Motor neuron (in vitro differentiated cells): ENCODE data around the gene AK8. TPM values are rescaled to one million over a fixed set of nuclear protein-coding genes. Genes with fewer than 3 reads are reported as not detected.

Experiments used
- ATAC-seq, 8 experiments: fragments of 200-7000 bp; cut with Tn5 transposase; replicated peaks in 6 of 8; 2 replicates each; pipeline ENCODE4 v1.8.0; 2021; ENCODE audit warnings: mild to moderate bottlenecking in 8 of 8, moderate library complexity in 8 of 8
- H3K27ac ChIP-seq, 2 donors: fragments of 250-450 bp; sonication (Bioruptor Pico); 2 replicates each; pipeline ENCODE4 v1.9.0; 2021; ENCODE audit warnings: antibody characterized with exemption in 2 of 2, mild to moderate bottlenecking in 2 of 2, moderate library complexity in 1 of 2
- H3K4me1 ChIP-seq, 2 donors: fragments of 250-450 bp; sonication (Bioruptor Pico); replicated peaks in 1 of 2; 2 replicates each; pipeline ENCODE4 v1.6.1; 2021; ENCODE audit warnings: antibody characterized with exemption in 2 of 2, mild to moderate bottlenecking in 2 of 2, moderate library complexity in 1 of 2
- H3K4me3 ChIP-seq, 5 donors: fragments of 250-450 bp; sonication (Bioruptor Pico); 2 replicates each; pipeline ENCODE4 v1.9.0; 2021; ENCODE audit warnings: antibody characterized with exemption in 5 of 5, mild to moderate bottlenecking in 5 of 5, moderate library complexity in 4 of 5
- WGBS, 10 experiments: fragments of 450-650 bp; shearing (Covaris generic); methylation state at CpG; one replicate each; pipeline ENCODE4 v1.0.0; 2022; 5-methylcytosine and 5-hydroxymethylcytosine counted together
- in situ Hi-C, 9 experiments: fragments of 400-800 bp; cut with MboI; loops; one replicate each; pipeline ENCODE4 v1.15.0; 2021; ENCODE audit warnings: low sequenced_read_pairs in 9 of 9, low pct_unique_long_range_greater_than_20kb in 2 of 9; ENCODE audit not compliant: unreplicated experiment in 9 of 9
- total RNA-seq, 8 experiments: library from RNA; unstranded; fragments of 300-600 nt; gene quantifications; 2 replicates each; pipeline versions ENCODE4 v1.2.3 to v1.2.4, GENCODE V29; 2022

AK8 gene
- total RNA-seq, 8 experiments from 2014 or later: 0.64 to 6.6 (median 0.95) TPM

GRCh38 chr9:132760057-132760456, 118.0 kb downstream of the AK8 start:
- no peak overlapping the region for H3K4me3 ChIP-seq
- no peak overlapping the region for H3K27ac ChIP-seq
- peaks cover 0 to 5% of the 10 kb centered on the region in 2 donors for H3K4me1 ChIP-seq
- 14 to 100% (median 83%) methylated on average over 1 of the region's 1 CpG; no CpG with 5 or more reads in 1 of the 10 experiments for WGBS, 10 experiments
- no peak for ATAC-seq
- in situ Hi-C loops: no loop called here

- WGBS, 10 experiments: 60 to 93% (median 76%) methylated on average over 1 to 11 of the region's 18 CpGs; no CpG with 5 or more reads in 3 of the 10 experiments
- Histone ChIP-seq H3K4me3 (no peak overlapping the region), H3K27ac (no peak overlapping the region), H3K4me1 (peaks cover 0 to 5% of the 10 kb centered on the region in 2 donors)
- ATAC-seq: peak in 3 of 8 experiments; percentile 36 to 72 (median 45)
- in situ Hi-C loops: no loop called here
These were observed 121.1 kb downstream of the AK8 start for GRCh38 chr9:132757016-132757415.

GRCh38 chr9:132756214-132756845, 121.8 kb downstream of the AK8 start:
- in situ Hi-C loops: no loop called here

GRCh38 chr9:132755096-132755495, 123.0 kb downstream of the AK8 start:
- no peak for ATAC-seq
- WGBS, 10 experiments: 0 to 100% (median 84%) methylated on average over 1 to 7 of the region's 9 CpGs; no CpG with 5 or more reads in 2 of the 10 experiments
- no peak overlapping the region for H3K27ac ChIP-seq
- H3K4me1 ChIP-seq: peaks cover 0 to 5% of the 10 kb centered on the region in 2 donors
- H3K4me3 ChIP-seq: no peak overlapping the region
- in situ Hi-C loops: no loop called here

More at GRCh38 chr9:132756214-132756845, 121.8 kb downstream of the AK8 start:
- Histone ChIP-seq H3K4me1 (peaks cover 0 to 5% of the 10 kb centered on the region in 2 donors), H3K27ac (no peak overlapping the region), H3K4me3 (no peak overlapping the region)
- peak in 1 of 8 experiments; percentile 9 for ATAC-seq
- 40 to 100% (median 70%) methylated on average over 1 to 15 of the region's 18 CpGs; no CpG with 5 or more reads in 2 of the 10 experiments for WGBS, 10 experiments

- Histone ChIP-seq H3K4me1 (peaks cover 0 to 5% of the 10 kb centered on the region in 2 donors), H3K4me3 (no peak overlapping the region), H3K27ac (no peak overlapping the region)
- in situ Hi-C loops: no loop called here
- ATAC-seq: no peak
- WGBS, 10 experiments: 42 to 100% (median 75%) methylated on average over 1 to 7 of the region's 7 CpGs; no CpG with 5 or more reads in 2 of the 10 experiments
These were observed 123.8 kb downstream of the AK8 start for GRCh38 chr9:132754236-132754635.

- Histone ChIP-seq H3K4me1 (peaks cover 0 to 5% of the 10 kb centered on the region in 2 donors), H3K4me3 (no peak overlapping the region), H3K27ac (no peak overlapping the region)
- no peak for ATAC-seq
- 68 to 100% methylated on average over 2 to 3 of the region's 7 CpGs; no CpG with 5 or more reads in 8 of the 10 experiments for WGBS, 10 experiments
- in situ Hi-C loops: no loop called here
These were observed 124.5 kb downstream of the AK8 start for GRCh38 chr9:132753593-132753880.

GRCh38 chr9:132752877-132753592, 125.0 kb downstream of the AK8 start:
- WGBS, 10 experiments: 7 to 65% (median 33%) methylated on average over 1 to 7 of the region's 10 CpGs; no CpG with 5 or more reads in 5 of the 10 experiments
- Histone ChIP-seq H3K4me1 (peaks cover 0 to 5% of the 10 kb centered on the region in 2 donors), H3K27ac (no peak overlapping the region), H3K4me3 (no peak overlapping the region)
- ATAC-seq: peak in 1 of 8 experiments; percentile 41
- in situ Hi-C loops: no loop called here

GRCh38 chr9:132750668-132751067, 127.4 kb downstream of the AK8 start:
- in situ Hi-C loops: no loop called here
- Histone ChIP-seq H3K4me3 (no peak overlapping the region), H3K4me1 (no peaks in the 10 kb centered on the region), H3K27ac (no peak overlapping the region)
- no peak for ATAC-seq
- WGBS, 10 experiments: 53 to 87% (median 83%) methylated on average over 3 to 9 of the region's 9 CpGs; no CpG with 5 or more reads in 4 of the 10 experiments

- WGBS, 10 experiments: 60 to 98% (median 94%) methylated on average over 2 to 8 of the region's 13 CpGs; no CpG with 5 or more reads in 6 of the 10 experiments
- ATAC-seq: no peak
- no peak overlapping the region for H3K4me3 ChIP-seq
- in situ Hi-C loops: no loop called here
- peaks cover 7 to 12% of the 10 kb centered on the region in 2 donors for H3K4me1 ChIP-seq
- no peak overlapping the region for H3K27ac ChIP-seq
These were observed 128.8 kb downstream of the AK8 start for GRCh38 chr9:132749306-132749705.

- H3K4me3 ChIP-seq: no peak overlapping the region
- in situ Hi-C loops: no loop called here
- 8 to 71% (median 60%) methylated on average over 1 to 5 of the region's 5 CpGs; no CpG with 5 or more reads in 3 of the 10 experiments for WGBS, 10 experiments
- peaks cover 15 to 20% of the 10 kb centered on the region in 2 donors for H3K4me1 ChIP-seq
- no peak overlapping the region for H3K27ac ChIP-seq
- peak in 2 of 8 experiments; percentile 14 to 58 for ATAC-seq
These were observed 129.6 kb downstream of the AK8 start for GRCh38 chr9:132748450-132748849.

GRCh38 chr9:132745756-132746709, 132.1 kb downstream of the AK8 start:
- H3K4me1 ChIP-seq: peaks cover 15 to 25% of the 10 kb centered on the region in 2 donors
- in situ Hi-C loops: no loop called here
- 50 to 100% (median 74%) methylated on average over 3 to 10 of the region's 19 CpGs; no CpG with 5 or more reads in 2 of the 10 experiments for WGBS, 10 experiments
- no peak overlapping the region for H3K4me3 ChIP-seq
- ATAC-seq: no peak
- no peak overlapping the region for H3K27ac ChIP-seq

GRCh38 chr9:132744881-132745755, 133.0 kb downstream of the AK8 start:
- 2 to 30% (median 11%) methylated on average over 6 to 39 of the region's 43 CpGs for WGBS, 10 experiments
- in situ Hi-C loops: no loop called here
- Histone ChIP-seq H3K4me3 (peak overlapping the region in 2 of 5 donors; percentile 5 to 15), H3K27ac (no peak overlapping the region), H3K4me1 (peaks cover 15 to 25% of the 10 kb centered on the region in 2 donors)
- ATAC-seq: peak; percentile 77 to 94 (median 86)
